NCI-H345 treated with DMSO at 0.1 percent for 48 hours (cell line): ENCODE results near the gene CD4.

Experiments
- DNase-seq: peaks from one replicate; lab custom pipeline; 2025; ENCODE audit not compliant: unreplicated experiment; lab: John Stamatoyannopoulos, UW

CD4 gene

DNA sequence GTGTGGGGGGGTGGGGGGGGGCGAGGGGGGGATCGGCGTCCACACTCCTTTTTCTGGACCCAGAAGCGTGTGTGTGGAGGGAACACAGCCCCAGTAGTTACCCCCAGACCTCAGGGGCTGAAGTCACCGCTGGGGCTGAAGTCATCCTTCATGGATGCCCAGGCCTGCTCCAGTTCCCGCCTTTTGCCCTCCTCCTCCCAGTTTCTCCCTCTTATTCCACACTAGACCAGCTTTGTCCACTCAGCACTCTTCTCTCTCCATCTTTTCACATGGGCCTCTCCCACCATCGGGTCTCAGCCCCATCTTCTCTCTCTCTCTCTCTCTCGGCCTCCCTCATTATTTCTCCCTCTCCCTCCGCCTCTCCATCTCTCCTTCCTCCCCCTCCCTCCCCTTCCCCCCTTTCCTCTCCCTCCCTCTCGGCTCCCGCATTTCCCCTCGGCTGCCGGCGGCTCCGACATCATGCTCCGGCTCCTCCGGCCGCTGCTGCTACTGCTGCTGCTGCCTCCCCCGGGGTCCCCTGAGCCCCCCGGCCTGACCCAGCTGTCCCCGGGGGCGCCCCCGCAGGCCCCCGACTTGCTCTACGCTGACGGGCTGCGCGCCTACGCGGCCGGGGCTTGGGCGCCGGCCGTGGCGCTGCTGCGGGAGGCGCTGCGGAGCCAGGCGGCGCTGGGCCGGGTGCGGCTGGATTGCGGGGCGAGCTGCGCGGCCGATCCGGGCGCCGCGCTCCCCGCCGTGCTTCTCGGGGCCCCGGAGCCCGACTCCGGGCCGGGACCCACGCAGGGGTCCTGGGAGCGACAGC, 38.9 kb downstream of the CD4 start, which contains the start of gene P3H3:
TSS of gene P3H3 (plus strand) at position 426 of the 799 bp plus-strand sequence. CDS start at position 460, 34 bp downstream.
- DNase-seq: peak; percentile 13

DNA sequence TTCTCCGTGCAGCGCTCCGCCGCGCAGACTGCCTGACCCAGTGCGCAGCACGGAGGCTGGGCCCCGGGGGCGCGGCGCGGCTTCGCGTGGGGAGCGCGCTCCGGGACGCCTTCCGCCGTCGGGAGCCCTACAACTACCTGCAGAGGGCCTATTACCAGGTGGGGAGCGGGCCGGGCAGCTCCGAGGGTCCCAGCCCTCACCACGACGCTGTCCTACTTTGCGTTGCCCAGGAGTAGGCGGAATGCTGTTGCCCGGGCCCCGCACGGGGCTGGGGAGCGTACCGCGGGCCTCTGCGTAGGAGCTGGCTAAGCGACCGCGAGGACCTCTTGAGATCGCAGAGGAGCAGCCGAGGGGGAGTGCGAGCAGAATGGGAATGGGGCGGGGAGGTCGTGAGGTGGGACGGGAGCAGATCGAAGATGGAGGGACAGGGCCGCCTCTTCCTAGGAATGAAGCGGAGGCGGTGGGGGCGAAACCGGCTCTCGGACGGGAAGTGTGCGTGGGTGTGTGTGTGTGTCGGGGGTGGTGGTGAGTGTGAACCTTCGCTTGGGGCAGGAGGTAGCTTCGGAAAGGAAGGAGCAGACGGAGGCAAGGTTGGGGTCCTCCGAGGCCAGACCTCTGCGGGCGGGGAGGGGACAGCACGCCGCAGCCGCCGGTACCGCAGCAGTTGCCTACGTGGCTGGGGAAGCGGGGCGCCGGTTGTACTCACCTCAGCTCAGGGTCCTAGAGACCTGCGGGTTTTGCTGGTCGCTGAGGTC, 39.6 kb downstream of the CD4 start:
- DNase-seq: peak; percentile 6

GRCh38 chr12:6829536-6830220, 40.4 kb downstream of the CD4 start:
- no peak for DNase-seq

DNA sequence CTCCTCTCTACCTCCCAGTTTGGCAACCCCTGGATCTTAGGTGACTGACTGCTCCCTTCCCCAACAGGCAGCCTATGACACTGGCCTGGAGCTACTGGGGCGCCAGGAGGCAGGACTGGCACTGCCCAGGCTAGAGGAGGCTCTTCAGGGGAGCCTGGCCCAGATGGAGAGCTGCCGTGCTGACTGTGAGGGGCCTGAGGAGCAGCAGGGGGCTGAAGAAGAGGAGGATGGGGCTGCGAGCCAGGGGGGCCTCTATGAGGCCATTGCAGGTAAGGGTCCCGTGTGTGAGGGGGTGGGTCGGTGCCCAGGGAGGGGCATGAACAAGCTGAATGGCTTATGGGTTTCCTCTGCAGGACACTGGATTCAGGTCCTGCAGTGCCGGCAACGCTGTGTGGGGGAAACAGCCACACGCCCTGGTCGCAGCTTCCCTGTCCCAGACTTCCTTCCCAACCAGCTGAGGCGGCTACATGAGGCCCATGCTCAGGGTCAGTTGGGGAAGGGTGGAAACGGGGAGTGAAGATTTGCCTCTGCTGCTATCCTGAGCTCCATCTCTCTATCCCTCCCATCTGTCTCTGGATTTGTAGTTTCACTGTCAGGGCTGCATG, 41.1 kb downstream of the CD4 start:
- DNase-seq: no peak

- DNase-seq: no peak
Measured at GRCh38 chr12:6830999-6831398, 41.7 kb downstream of the CD4 start.

DNA sequence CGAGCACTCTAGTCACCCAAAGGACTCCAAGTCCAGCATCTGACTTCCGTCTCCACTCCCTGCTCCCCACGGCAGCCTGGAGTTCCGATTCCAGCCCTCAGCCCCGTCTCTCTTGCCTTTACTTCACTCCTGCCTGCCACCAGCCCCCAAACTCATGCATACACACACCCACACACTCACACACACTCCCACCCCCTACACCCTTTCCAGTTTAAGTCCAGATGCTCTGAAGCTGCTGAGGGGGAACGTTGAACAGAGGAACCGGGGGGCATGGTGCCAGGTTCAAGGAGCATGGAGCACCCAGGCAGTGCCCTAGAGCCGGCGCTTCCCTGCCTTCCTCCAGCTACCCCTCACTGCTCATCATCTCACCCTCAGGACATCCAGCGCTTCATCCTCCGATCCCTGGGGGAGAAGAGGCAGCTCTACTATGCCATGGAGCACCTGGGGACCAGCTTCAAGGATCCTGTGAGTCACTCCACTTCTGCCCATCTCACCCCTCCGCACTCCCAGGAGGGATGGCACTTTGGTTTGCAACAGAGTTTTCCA, 42.2 kb downstream of the CD4 start:
- DNase-seq: no peak

GRCh38 chr12:6832125-6832524, 42.8 kb downstream of the CD4 start:
- DNase-seq: no peak

- DNase-seq: no peak
Measured at GRCh38 chr12:6833189-6833890, 44.0 kb downstream of the CD4 start.

- DNase-seq: no peak
Measured at GRCh38 chr12:6834254-6834653, 44.9 kb downstream of the CD4 start.

- no peak for DNase-seq
Measured at GRCh38 chr12:6834873-6835272, 45.5 kb downstream of the CD4 start.

- no peak for DNase-seq
Measured at GRCh38 chr12:6836851-6837250, 47.5 kb downstream of the CD4 start.

DNA sequence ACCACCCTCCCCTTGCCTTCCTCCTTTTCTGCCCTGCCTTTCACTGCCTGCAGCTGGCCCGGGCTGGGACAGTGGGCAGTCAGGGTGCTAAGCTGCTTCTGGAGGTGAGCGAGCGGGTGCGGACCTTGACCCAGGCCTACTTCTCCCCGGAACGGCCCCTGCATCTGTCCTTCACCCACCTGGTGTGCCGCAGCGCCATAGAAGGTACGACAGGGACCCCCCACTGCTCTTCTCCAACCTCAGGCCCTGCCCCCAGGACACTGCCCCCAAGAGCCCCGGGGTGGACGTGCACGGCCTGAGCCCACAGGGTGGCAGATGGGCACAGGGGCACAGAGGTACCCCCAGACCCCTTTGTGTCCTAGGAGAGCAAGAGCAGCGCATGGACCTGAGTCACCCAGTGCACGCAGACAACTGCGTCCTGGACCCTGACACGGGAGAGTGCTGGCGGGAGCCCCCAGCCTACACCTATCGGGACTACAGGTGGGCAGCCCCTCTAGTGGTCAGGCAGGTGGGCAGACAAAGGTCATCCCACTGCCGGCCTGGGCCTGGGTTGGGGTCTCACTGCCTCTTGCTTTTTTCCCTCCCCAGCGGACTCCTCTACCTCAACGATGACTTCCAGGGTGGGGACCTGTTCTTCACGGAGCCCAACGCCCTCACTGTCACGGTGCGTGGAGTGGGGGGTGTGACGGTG, 48.2 kb downstream of the CD4 start:
- DNase-seq: no peak

- DNase-seq: no peak
Measured at GRCh38 chr12:6838854-6839253, 49.5 kb downstream of the CD4 start.

DNA sequence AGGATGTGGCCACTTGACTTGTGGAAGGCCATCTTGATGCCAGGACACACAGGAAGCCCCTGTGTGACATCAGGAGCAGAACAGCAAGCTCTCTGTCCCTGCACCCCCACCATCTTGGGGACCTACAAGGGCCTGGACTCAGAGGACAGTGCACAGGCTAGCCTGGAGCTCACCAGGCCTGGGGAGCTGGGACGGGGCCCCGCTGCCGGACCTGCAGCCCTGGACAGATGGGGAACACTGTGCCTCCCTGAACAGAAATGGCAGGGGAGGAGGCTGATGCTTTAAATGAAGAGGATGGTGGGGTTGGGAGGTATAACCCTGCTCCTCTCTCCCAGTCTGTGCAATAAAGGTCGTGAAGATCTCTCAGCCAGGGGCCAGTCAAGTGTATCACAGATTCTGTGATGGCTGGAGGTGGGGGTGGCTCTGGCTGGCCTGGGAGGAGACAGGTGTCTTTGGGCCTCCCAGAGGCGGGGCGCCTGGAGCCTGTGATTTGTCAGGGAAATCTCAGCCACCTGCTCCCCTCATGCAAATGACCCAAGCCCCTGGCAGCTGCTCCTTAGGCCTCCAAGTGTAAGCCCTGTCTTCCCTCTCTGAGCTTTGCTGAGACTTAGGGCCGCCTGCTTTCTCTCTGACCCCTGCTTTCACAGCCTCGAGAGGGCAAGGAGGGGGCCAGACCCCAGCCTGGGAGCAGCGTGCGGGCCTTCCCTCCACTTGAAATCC, 50.3 kb downstream of the CD4 start:
- no peak for DNase-seq

DNA sequence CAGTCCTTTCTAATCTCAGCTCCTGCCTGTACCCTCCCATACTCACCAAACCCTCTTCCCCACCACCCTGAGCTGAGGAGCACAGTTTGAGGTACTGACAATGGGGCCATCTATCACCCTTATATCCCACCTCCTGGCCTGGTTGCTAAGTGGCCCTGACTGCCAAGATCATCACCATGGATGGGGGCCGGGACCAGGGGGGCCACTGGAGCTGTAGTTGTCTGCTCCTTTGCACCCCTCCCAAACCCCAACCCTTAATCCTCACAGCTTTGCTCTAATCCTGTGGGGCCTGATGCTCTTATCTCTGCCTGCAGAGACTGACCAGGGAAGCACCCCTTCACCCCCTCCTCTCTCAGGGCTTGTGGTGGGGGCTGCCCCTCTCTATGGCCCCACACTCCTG, 51.0 kb downstream of the CD4 start:
- DNase-seq: no peak

DNA sequence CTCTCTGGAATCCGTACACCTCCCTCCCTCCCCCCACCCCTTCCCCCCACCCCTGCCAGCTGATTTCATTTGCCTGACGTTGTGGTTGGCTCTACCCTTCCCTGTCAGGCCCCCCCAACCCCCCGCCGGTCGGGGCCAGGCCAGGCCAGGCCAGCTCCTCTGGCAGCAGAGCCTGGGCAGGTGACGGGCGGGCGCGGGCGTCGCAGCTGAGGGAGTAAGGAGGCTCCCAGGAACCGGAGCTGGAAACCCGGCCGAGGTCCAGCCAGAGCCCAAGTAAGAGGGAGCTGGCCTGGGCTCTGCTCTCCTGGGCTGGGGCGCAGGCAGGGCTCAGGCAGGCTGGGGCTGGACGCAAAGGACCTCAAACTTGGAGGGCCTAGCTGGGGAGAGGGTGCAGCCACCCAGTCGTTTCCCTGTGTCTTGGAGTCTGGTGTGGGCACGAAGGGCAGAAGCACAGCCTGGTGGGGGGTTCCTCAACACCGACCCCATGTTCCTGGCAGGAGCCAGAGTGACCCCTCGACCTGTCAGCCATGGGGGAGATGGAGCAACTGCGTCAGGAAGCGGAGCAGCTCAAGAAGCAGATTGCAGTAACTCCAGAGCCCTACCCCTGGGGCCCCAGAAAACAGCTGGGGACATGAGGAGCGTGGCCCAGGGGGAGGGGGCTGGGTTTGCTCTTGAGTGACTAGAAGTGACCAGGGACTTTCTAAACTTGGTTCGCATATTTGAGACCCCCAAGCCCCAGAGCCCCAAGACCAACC, 51.6 kb downstream of the CD4 start, which contains the start of gene GNB3:
TSS of gene GNB3 (plus strand) at position 165 of the 755 bp plus-strand sequence. CDS start at position 528, 363 bp downstream.
- no peak for DNase-seq

DNA sequence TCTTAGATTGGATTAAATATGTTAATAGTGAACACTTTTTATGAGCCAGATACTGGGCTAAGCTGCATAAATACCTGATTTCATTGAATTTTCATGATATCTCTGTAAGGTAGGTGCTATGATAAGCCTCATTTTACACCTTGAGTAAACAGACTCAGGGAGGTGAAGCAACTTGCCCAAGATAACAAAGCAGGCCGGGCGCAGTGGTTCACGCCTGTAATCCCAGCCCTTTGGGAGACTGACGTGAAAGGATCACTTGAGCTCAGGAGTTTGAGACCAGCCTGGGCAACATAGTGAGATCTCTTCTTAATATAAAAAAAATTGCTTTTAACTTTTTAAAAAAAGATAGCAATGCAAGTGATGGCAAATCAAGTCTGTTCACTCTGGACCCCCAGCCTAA, 52.7 kb downstream of the CD4 start:
- DNase-seq: no peak
